Activated CD8-positive, alpha-beta memory T cell treated with anti-CD3 and anti-CD28 coated beads, Interleukin-2, amount 50 U/mL, for 24 hours (primary cell): ENCODE measurements around the gene GLT6D1.
"Not testable (repeated sequence)": the region's sequence is repeated elsewhere in the genome, so short reads cannot be mapped to it uniquely, and the experiment has no call there.

ENCODE experiments used
- DNase-seq: peaks from one replicate; pipeline ENCODE4 v3.0.0-alpha.2; 2020; ENCODE audit errors: extremely low read depth

GLT6D1 gene, protein sequence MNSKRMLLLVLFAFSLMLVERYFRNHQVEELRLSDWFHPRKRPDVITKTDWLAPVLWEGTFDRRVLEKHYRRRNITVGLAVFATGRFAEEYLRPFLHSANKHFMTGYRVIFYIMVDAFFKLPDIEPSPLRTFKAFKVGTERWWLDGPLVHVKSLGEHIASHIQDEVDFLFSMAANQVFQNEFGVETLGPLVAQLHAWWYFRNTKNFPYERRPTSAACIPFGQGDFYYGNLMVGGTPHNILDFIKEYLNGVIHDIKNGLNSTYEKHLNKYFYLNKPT

DNA sequence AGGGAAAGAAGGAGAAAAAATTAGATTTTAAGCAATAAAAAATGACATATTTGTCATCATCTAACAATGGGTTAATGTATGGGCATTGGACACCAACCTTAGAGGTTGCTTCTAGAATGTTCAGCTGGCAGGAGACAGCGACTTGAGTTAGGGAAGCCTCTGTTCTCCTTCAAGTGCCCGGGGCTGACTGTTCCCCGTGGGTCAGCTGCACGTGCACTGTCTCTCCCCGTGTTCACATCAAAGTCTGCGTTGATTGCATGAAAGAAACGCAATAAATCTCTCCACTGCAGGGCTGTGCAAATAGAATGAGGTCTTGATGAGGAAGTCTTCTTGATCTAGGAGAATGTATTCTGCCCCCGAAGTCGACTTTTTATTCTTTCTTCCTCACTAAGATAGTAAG, at the start of gene GLT6D1:
Gene GLT6D1, minus strand, starts transcription at position 345 of the 400 bp plus-strand sequence. CDS start 353 bp downstream, outside the sequence.
- no peak for DNase-seq

DNA sequence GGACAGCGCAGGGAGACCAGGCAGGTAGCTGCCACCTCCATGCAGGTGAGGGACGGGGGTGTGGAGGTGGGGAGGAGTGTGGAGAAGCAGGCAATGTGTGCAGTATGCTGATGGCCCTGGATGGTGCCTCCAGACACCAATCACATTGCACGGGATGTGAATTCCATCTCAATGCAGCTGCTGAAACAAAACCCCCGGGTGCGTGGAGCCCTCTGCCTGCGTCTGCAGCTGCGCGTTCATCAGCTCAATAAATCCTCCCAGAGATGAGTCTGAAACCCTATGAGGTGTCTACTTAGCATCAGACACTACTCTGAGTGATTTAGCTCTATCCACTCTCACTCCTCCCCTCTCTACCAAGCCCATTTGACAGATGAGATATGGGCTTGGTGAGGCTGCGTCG, 49.7 kb upstream of the GLT6D1 start:
- DNase-seq, result no peak

DNA sequence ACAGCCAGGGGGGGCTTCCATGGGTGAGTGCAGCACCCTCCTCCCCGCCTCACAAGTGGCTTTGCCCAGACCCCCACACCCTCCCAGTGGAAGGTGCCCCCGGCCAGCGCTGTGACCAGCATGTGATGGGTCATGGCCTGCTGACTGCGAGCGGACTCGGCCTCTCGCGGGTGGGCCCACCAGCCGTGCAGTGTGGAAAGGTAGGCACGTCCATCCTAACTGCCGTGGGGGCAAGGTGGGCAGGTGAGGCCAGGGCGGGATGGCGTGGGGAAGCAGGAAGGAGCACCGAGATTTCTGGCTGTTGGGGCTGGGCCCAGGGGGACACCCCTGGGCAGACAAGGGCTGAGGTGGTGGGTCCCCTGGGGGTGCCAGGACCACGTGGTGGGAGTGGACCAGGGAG, 47.9 kb upstream of the GLT6D1 start:
- DNase-seq, result no peak

DNA sequence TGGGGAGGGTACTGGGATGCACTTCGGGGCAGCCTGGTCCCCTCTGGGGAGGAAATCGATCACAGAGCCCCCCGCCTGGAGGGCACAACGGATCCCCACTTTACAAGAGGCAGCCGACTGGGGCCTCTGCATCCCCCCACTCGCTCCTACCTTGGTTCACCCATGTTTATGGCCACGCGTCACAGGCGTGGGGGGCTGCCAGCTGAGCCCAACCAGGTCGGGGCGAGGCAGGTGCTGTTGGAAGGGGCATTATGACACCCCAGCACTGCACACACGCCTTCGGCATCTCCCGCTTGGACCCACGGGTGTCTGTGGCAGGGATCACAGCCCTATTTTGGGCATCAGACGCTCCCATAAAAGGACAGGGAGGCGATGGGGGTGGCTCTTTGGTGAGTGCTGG, 45.4 kb upstream of the GLT6D1 start:
- no peak for DNase-seq

DNA sequence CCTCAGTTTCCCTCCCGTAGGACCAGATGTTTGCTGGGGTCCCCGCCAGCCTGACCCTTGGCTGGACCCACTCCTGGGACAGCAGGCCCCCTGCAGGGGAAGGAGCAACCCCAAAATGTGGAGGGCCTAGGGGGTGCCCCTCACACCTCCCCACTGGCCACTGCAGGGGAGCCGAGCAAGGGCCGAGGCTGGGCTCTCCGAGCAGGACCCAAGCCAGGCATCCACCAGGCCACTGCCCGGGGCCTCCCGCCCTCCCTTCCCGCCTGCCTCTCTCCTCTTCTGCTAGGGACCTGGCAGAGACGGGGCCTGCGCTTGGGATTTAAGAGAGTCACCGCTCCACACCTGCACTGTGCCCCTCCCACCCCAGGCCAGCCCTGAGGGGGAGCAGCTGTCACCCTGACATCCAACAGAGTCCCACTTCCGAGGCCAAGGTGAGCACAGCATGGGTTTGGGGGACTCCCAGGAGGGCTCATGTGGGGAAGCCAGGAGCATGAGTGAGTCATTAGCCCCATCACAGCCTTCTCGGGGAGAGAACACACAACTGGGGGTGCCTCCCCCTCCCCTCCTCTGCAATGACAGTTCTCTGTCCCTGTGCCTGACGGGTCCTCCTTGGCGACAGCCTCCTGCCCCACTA, 44.2 kb upstream of the GLT6D1 start:
- no peak for DNase-seq

DNA sequence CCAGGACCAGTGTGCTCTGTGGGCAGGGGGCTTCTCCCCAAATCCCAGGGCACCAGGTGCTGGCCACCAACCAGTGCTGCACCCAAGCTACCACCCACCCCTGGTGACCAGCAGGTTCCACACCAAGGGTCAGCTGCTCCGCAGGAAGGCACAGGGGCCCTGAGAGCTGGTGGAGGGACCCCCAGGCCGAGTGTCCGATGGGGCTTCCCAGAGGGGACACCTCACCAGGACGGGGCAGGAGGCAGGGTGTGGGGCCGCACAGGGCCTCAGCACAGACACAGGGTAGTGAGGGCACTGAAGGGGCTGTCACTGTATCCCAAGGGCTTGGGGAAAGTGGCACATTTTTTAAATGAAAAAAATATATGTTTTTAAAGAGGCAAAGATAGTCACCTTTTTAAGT, 41.8 kb upstream of the GLT6D1 start:
- DNase-seq, result no peak

DNA sequence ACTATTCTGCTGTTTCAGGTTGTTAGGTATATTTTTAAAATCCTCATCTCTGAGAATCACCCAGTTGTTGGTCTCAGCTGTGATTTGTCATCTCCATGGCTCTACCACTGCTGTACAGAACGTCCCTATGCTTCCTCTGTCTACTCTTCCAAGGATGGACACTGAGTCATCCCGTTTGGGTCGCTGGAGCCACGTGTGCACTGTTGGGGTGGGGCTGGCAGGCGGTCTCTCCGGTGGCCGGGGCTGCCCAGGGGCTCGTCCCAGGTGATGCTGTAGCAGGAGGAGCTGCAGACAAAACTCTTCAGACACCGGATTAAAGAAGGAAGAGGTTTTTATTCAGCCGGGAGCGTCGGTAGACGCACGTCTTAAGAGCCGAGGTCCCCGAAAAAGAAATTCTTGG, 40.7 kb upstream of the GLT6D1 start:
- no peak for DNase-seq

DNA sequence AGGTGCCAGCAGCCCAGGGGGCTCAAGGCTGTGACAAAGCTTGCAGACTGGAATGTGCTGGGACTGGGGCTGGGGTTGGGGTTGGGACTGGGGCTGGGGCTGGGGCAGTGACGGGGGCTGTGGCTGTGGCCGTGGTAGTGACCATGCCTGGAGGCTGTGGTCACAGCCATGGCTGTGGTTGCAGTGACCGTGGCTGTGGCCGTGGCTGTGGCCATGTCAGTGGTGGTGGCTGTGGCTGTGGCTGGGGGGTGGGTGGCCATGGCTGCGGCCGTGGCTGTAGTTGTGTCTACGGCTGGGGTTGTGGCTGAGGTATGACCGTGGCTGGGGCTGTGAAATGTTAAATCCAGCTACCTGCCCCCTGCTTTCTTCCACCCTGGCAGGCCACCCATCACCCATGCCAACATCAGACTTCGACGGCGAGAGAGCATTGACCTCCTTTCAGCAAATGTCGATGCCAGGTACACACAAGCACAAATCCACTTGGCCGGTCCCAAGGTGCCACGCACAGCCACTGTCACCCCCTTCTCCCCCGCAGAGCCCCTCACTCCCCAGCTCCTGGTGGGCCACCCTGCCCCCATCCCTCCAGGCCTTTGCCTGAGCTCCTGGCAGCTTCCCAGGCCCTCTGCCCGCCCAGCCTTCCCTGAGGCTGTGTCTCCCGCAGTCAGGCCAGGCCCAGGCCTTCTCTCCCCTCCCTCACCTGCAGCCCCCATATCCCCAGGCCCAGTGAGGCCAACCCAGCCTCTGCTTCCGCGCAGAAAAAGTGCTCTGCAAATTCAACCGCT, 39.1 kb upstream of the GLT6D1 start:
- DNase-seq, result no peak

DNA sequence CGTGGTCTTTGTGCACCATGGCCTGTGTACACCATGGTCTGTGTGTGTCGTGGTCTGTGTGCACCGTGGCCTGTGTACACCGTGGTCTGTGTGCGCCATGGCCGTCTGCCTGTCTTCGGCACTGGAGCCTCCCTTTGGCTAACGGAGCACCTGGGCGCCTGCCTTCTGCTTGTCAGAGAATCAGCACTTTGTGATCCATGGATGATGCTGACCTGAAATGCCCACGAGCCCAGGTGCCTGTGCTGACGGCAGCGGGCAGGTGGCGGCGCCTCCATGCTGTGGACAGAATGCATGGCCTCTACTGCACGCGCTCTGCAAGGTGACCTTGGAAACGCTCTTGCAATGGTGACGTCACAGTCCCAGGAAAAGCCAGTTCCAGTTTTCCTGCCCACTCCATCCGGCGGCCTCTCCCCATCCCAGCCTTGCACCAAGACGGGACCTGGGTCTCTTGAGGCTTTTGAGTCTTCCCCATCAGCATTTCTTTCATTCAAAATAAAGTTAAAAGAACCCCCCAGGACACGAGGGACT, 38.4 kb upstream of the GLT6D1 start:
- no peak for DNase-seq

DNA sequence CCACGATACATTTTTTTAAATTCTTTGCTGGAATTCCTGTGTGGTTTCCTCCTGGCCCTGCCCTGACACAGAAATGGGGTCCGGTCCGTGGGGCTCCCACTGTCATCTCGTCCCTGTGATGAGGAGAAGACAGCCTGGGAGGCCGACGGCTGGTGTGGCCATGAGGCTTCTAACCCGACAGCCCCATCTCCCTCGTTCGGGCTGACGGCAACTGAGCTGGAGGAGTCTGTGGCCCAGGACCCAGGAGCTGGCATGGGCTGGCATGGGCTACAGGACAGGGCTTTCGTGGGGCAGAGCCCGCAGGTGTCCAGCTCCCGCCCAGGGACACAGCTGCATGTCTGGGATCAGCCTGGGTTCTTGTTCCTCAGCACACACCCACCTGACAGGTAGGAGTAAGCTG, 37.6 kb upstream of the GLT6D1 start:
- no peak for DNase-seq

DNA sequence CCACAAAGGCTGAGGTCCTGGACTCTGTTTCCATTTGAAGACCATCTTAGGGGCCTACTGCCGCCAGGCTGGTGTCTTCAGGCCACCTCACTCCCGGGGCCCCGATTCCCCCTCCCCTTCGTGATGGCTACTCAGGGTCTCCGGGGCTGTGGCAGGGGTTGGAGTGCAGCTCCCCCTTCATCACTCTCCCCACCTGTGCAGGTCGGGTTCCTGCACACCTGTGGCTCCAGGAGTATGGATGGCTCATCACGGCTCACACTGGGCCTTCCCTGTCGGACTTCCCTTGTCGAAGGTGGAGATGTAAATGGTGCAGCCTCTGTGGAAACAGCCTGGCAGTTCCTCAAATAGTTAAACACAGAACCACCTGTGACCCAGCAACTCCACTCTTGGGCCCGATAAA, 35.6 kb upstream of the GLT6D1 start:
- no peak for DNase-seq

DNA sequence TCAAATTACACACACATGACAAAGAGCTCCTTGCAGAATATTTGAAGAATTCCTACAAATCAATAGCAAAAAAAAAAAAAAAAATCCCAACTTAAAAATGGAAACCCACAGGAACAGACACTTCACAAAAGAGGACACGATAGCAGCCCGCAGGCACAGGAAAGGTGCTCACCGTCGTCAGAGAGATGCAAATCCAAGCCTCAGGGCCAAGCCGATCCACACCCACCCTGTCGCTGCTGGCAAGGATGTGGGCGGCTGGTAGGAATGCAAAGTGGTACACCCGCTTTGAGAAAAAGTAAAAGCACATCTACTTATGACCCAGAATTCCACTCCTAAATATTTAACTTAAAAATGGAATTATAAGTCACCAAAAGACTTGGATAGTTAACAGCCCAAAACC, 34.6 kb upstream of the GLT6D1 start:
- no peak for DNase-seq

DNA sequence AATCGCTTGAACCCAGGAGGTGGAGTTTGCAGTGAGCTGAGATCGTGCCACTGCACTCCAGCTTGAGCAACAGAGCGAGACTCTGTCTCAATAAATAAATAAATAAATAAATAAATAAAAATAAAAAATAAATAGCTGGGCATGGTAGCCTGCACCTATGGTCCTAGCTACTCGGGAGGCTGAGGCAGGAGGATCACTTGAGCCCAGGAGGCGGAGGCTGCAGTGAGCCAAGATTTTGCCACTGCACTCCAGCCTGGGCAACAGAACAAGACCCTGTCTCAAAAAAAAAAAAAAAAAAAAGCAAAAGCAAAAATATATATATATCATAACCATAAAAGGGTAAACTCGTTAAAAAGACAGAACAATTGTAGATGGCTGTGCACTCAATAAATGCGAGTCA, 33.4 kb upstream of the GLT6D1 start:
- DNase-seq, result not testable (repeated sequence)

DNA sequence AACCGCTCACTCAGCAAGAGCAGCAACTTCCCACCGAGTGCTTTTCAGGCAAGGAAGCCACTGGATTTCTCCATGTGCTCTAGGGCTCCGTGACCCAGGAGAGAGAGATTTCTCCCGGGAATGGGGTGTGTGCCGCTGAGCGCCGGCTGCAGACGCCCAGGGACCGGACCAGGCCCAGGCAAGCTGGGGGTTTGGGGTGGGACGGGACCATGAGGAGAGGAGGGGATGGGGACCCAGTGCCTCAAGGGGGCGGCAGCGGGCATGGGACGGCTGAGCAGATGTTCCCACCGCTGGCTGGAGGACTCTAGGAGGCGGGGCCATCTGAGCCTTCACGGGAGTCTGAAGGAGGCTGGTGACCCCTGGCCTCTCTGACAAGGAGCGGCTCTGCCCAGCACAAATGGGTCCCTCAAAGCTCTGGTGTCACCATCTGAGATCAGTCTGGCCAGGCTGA, 32.3 kb upstream of the GLT6D1 start:
- no peak for DNase-seq

DNA sequence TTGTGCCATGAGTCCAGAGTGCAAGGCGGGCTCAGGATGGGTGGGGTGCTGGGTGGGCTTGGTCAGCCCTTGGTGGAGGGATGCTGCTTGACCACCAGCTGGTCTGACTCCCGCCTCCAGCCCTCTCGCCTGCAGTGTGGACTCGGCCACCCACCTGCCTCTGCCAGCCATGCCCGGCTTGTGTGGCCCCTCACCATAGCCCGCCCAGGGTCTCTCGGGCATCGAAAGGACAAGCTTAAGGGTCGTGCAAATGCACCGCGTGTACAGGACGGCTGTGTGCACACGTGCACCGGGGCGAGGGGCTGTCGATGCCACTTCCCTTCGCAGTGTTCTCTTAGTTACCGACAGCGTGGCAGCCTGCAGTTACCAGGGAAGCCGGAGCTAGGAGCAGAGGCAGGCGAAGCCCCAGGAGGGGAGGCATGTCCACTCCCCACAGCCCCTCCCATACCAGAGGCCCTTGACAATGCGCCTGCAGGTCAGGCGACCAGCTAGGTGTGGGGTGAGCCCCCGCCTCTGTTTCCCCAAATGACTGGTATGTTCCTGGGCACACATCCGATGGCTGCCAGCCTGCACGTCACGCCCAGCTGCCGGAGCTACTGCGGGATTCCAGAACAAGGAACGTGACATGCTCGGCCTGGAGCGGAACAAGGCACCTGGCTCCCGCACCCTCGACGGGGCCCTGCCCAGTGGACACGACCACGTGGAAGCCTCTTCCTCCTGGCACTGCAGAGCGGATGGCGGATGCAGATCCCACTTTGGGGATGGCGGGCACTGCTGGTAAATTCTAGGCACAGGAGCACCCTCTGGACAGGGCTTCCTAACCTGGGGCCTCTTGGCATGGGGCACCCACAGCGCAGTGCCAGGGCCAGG, 31.6 kb upstream of the GLT6D1 start:
- no peak for DNase-seq

DNA sequence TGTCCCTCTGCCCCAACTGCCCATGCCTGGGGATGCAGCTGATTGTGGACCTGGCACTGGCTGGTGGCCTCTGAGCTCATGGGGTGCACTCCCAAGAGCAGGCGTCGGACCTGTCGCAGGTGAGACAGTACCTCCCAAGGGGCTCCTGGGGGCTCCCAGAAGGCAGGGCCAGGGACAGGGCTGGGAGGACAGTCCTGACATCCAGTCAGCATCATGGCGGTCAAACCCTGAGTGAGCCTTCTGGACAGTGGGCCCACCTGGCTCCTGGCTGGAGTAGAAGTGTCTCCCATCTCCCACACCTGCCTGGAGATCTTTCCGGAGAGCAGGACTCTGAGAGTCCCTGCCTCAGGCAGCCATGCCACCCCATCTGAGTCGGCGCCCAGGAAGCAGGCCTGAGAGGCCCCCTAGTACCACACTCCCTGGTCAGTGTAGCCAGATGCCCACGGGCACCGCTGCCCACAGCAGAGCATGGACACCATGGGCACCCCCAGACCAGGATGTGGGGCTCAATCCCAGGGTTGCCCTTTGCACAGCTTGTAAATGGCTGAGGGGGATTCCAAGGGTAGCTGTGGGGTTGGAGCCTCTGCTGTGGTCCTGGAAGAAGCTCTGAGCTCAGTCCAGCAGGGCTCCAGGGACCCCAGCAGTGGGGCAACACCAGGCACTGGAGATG, 30.4 kb upstream of the GLT6D1 start:
- DNase-seq, result no peak

DNA sequence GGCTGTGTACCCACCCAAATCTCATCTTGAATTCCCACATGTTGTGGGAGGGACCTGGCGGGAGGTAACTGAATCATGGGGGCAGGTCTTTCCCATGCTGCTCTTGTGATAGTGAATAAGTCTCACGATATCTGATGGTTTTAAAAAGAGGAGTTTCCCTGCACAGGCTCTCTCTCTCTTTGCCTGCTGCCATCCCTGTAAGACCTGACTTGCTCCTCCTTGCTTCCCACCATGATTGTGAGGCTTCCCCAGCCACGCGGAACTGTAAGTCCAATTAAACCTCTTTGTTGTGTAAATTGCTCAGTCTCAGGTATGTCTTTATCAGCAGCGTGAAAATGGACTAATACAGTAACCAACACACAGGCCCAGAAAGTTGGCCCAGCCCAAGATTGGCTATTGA, 29.7 kb upstream of the GLT6D1 start:
- not testable (repeated sequence) for DNase-seq

DNA sequence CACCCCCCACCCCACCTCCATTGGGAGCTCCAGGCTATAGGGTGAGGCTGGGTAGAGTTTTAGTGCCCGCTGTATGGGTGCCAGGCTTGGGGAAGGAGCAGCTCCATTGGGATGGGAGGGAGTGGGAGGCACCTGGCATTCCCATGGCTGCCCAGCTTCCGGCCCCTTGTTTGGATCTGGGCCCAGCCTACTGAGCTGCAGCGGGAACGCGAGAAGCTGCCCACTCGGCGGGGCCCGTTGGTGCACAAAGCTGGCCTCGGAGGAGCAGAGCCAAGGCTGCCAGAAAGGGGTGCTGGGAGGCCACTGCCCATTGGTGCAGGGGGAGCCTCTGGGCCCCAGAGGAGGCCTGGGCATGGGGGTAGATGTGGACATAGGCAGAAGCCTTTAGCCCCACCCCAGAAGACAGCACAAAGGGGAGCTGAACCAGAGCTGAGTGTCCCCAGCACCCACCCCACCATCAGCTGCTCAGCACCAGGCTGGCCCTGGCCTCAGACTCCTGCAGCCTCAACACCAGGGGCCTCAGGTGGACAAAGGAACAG, 28.2 kb upstream of the GLT6D1 start:
- DNase-seq, result no peak

DNA sequence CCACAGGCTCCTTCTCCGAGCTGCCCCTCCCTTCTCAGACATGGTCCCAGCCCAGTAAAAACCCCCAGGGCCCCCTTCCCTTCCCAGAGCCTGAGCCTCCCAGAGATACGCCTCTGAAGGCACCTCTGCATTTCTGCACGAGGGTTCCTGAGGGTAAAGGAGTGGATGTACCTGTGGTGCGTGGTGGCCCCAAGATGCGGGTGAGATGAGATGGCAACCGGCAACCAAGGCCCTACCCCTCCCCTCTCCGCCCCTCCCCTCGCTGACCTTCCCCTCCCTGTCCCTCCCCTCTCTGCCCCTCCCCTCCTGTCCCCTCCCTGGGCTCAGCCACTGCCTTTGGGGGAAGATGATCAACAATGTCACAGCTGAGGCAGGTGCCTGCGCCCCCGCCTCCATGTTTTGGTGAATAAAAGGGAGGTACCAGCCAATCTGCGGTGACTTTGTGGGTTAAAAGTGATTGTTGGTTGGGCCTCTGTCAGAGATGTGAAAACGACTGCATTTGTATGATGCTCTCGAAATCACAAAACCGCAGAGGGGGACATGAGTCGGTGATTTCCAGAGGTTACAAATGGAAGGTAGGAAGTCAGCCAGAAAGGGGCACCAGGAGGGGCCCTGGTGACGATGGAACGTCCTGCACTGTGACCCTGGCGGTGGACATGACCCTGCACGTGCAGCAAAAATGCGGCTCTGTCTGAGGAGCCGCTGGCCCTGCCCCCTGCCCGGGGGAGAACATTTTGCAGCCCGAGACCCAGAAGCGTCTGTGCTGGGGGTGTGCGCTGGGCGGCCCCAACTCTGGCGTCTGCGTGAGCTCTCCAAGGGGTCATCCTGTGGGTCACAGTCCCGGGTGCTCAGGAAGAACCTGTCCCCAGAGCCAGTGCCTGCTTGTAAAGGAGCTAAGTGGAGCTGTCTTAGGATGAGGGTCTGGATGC, 27.5 kb upstream of the GLT6D1 start:
- no peak for DNase-seq

DNA sequence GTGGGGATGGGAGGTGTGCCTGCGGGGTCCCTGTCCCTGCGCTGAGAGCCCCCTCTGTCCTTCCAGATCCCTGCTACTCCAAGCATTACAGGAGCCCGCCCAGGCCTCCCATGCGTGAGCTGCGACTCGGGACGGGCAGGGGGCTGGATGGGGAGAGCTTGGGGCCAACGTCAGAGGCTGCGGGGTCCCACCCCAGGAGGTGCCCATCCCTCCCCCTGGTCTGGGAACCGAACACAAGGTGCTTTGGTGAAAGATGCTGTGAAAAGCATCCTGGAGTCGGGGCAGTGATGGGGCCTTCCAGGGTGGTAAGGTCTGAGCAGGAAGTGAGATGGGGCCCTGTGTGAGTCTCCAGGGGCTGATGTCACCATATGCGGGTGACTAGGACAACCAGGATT, 26.5 kb upstream of the GLT6D1 start:
- no peak for DNase-seq
